ENCODE data around the gene NIPAL4.

Gene NIPAL4

DNA sequence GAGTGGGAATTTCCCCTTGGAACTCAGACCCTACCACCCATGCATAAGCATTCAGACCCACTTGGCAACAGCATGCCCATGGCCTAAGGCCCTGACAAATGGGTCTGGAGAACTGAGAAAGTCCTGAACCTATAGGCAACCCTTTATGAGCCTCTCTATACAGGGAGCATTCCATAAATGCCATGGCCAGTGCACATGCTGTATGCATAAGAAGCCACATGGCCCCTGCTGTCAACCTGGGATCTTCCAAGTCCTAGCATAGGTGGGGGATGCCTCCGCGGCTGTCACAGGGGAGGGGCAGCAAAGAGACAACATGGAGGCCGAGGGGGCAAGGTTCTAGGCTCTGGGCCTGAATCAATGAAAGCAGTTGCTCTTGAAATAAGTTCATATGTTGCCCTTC, 8.2 kb upstream of the NIPAL4 start:
- Histone ChIP-seq H3K4me2 (ENCODE audit: low read length) (no peak overlapping the region), H3K36me3 (ENCODE audit: control insufficient read depth, low read length) (no peaks in the 10 kb centered on the region), H3K27ac (ENCODE audit: low read depth, low read length) (no peak overlapping the region), H3K9me2 (replicated peaks; ENCODE audit: control insufficient read depth, low read length) (no peaks in the 10 kb centered on the region), H3F3A (ENCODE audit: control insufficient read depth, insufficient read depth) (no peaks in the 10 kb centered on the region), H3K27me3 (ENCODE audit: control insufficient read depth, low read length) (no peaks in the 10 kb centered on the region), H4K20me1 (ENCODE audit: control insufficient read depth, insufficient read depth, low read depth, low read length) (no peaks in the 10 kb centered on the region), H3K4me3 (ENCODE audit: low read length) (no peak overlapping the region), H3K9me3 (ENCODE audit: control insufficient read depth, insufficient read depth, low read length) (no peaks in the 10 kb centered on the region), H3K79me2 (ENCODE audit: control insufficient read depth, low read length) (no peaks in the 10 kb centered on the region), H3K4me1 (ENCODE audit: control insufficient read depth, low read length) (no peaks in the 10 kb centered on the region)
- no peak for TF ChIP-seq EZH2phosphoT487 (IDR thresholded peaks at IDR 0.05; ENCODE audit: borderline replicate concordance, low read length)
- TF ChIP-seq, protein P1, sequence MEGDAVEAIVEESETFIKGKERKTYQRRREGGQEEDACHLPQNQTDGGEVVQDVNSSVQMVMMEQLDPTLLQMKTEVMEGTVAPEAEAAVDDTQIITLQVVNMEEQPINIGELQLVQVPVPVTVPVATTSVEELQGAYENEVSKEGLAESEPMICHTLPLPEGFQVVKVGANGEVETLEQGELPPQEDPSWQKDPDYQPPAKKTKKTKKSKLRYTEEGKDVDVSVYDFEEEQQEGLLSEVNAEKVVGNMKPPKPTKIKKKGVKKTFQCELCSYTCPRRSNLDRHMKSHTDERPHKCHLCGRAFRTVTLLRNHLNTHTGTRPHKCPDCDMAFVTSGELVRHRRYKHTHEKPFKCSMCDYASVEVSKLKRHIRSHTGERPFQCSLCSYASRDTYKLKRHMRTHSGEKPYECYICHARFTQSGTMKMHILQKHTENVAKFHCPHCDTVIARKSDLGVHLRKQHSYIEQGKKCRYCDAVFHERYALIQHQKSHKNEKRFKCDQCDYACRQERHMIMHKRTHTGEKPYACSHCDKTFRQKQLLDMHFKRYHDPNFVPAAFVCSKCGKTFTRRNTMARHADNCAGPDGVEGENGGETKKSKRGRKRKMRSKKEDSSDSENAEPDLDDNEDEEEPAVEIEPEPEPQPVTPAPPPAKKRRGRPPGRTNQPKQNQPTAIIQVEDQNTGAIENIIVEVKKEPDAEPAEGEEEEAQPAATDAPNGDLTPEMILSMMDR (IDR thresholded peaks at IDR 0.05; ENCODE audit: low read depth, low read length, poor library complexity, severe bottlenecking) = no peak

DNA sequence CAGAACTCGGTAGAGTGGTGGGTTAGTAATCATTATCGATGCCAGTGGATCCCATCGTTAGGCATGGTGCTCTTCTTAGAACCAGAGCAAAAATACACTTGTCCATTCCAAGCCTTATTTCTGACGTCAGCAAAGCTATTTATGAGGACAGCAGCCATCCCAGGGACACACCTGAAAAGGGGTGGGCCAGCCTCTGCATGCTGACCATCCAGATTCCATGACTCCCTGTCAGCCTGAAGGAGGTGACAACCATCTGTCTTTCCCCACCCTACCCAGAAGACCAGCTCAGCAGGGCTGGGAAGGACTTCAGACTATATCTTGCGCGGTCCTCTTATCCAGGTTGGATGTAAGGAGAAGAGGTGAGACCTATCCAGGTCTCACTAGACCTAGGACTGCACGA, 5.7 kb upstream of the NIPAL4 start:
- H3K36me3 ChIP-seq (ENCODE audit: control insufficient read depth, low read length) = no peaks in the 10 kb centered on the region
- peaks cover 11% of the 10 kb centered on the region; the same call in 1 of the 2 replicates for H3F3A ChIP-seq (ENCODE audit: control insufficient read depth, insufficient read depth)
- H3K79me2 ChIP-seq (ENCODE audit: control insufficient read depth, low read length) = no peaks in the 10 kb centered on the region
- H3K9me3 ChIP-seq (ENCODE audit: control insufficient read depth, insufficient read depth, low read length) = no peaks in the 10 kb centered on the region
- H3K27ac ChIP-seq (ENCODE audit: low read depth, low read length) = no peak overlapping the region
- no peak overlapping the region for H3K4me3 ChIP-seq (ENCODE audit: low read length)
- no peaks in the 10 kb centered on the region for H3K9me2 ChIP-seq (replicated peaks; ENCODE audit: control insufficient read depth, low read length)
- H4K20me1 ChIP-seq (ENCODE audit: control insufficient read depth, insufficient read depth, low read depth, low read length) = no peaks in the 10 kb centered on the region
- H3K4me2 ChIP-seq (ENCODE audit: low read length) = no peak overlapping the region
- no peaks in the 10 kb centered on the region for H3K27me3 ChIP-seq (ENCODE audit: control insufficient read depth, low read length)
- no peak for TF ChIP-seq EZH2phosphoT487 (IDR thresholded peaks at IDR 0.05; ENCODE audit: borderline replicate concordance, low read length)
- TF ChIP-seq, protein P1 (IDR thresholded peaks at IDR 0.05; ENCODE audit: low read depth, low read length, poor library complexity, severe bottlenecking) = no peak
- peaks cover 23% of the 10 kb centered on the region for H3K4me1 ChIP-seq (ENCODE audit: control insufficient read depth, low read length)

DNA sequence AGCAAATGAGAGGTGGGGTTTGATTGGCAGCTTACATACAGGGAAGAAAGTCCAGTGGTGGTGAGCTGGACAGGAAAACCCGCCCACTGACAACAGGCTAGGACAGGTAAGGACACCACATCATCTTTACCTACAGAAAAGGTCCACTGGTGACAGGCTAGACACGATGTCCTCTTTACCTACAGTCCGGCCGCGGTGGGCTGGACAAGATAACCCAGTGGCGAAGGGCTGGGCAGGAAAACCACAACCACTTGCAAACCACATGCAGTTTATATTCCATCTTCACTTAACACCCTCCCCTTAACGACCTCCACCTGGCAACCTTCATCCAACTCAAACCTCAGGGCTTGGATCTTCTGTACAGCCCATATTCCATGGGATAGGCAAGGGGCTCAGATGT, 5.0 kb upstream of the NIPAL4 start:
- H3K27ac ChIP-seq (ENCODE audit: low read depth, low read length) = no peak overlapping the region
- H3K79me2 ChIP-seq (ENCODE audit: control insufficient read depth, low read length) = no peaks in the 10 kb centered on the region
- H3K9me3 ChIP-seq (ENCODE audit: control insufficient read depth, insufficient read depth, low read length) = no peaks in the 10 kb centered on the region
- peaks cover 11% of the 10 kb centered on the region; the same call in 1 of the 2 replicates for H3F3A ChIP-seq (ENCODE audit: control insufficient read depth, insufficient read depth)
- peaks cover 31% of the 10 kb centered on the region for H3K4me1 ChIP-seq (ENCODE audit: control insufficient read depth, low read length)
- H4K20me1 ChIP-seq (ENCODE audit: control insufficient read depth, insufficient read depth, low read depth, low read length) = no peaks in the 10 kb centered on the region
- no peaks in the 10 kb centered on the region for H3K27me3 ChIP-seq (ENCODE audit: control insufficient read depth, low read length)
- TF ChIP-seq EZH2phosphoT487 (IDR thresholded peaks at IDR 0.05; ENCODE audit: borderline replicate concordance, low read length) = no peak
- TF ChIP-seq, protein P1 (IDR thresholded peaks at IDR 0.05; ENCODE audit: low read depth, low read length, poor library complexity, severe bottlenecking) = no peak
- no peaks in the 10 kb centered on the region for H3K9me2 ChIP-seq (replicated peaks; ENCODE audit: control insufficient read depth, low read length)
- H3K4me2 ChIP-seq (ENCODE audit: low read length) = no peak overlapping the region
- no peak overlapping the region for H3K4me3 ChIP-seq (ENCODE audit: low read length)
- no peaks in the 10 kb centered on the region for H3K36me3 ChIP-seq (ENCODE audit: control insufficient read depth, low read length)

All from DOHH2 (cell line).